ENCODE results near the gene MUL1.

GRCh38 chr1:20479840-20480239 lies 28.1 kb downstream of the MUL1 start:
- TF ChIP-seq CTCF (IDR thresholded peaks at IDR 0.05) (no peak), POLR2A (IDR thresholded peaks at IDR 0.05) (no peak)
